Cardiac muscle cell (in vitro differentiated cells and primary cell): ENCODE measurements around the gene SKP2. TPM values are rescaled to one million over a fixed set of nuclear protein-coding genes. Genes with fewer than 3 reads are reported as not detected.

ENCODE experiments used
- DNase-seq, 2 donors: peaks; one replicate each; pipeline versions ENCODE4 v3.0.0 to v3.0.0-alpha.2; 2010 to 2017; ENCODE audit warnings: low read depth in 1 of 2, low spot score in 1 of 2
- H3K27ac ChIP-seq: fragments of 200-600 bp; sonication (generic); 2 replicates; pipeline ENCODE4 v1.5.1; 2016
- H3K27me3 ChIP-seq: fragments of 200-600 bp; sonication (generic); 2 replicates; pipeline ENCODE4 v1.6.0; 2016; ENCODE audit warnings: control low read depth
- H3K36me3 ChIP-seq: fragments of 200-600 bp; sonication (generic); 2 replicates; pipeline ENCODE4 v1.5.1; 2016; ENCODE audit warnings: control low read depth
- H3K4me1 ChIP-seq: fragments of 200-600 bp; sonication (generic); 2 replicates; pipeline ENCODE4 v1.8.1; 2017; ENCODE audit warnings: low read depth, mild to moderate bottlenecking, mixed run types
- H3K4me3 ChIP-seq: fragments of 200-600 bp; sonication (generic); 2 replicates; pipeline ENCODE4 v1.5.1; 2016; ENCODE audit warnings: mild to moderate bottlenecking
- H3K9me3 ChIP-seq: fragments of 200-600 bp; sonication (generic); 2 replicates; pipeline ENCODE4 v1.5.1; 2017; ENCODE audit warnings: low read depth, mild to moderate bottlenecking, control low read depth
- CTCF ChIP-seq: IDR thresholded peaks from 2 replicates; pipeline ENCODE4 v1.5.1; 2012; ENCODE audit warnings: low read depth, mild to moderate bottlenecking, low read length
- polyA plus RNA-seq: library from polyadenylated mRNA; unstranded; fragments of >200 nt; fragmentation: Nextera tagmentation; extraction: Ambion mirVana; gene quantifications from 2 replicates; pipeline ENCODE4 v1.2.1, GENCODE V29; 2016
- total RNA-seq: library from RNA; depleted of rRNA; stranded (reverse); fragments of >200 nt; gene quantifications from 2 replicates; pipeline ENCODE4 v1.2.3, GENCODE V29; 2016

The SKP2 gene
- total and polyA plus RNA-seq, 2 experiments from 2014 or later, result 30.3 to 36.1 TPM

GRCh38 chr5:36227046-36227445 lies 75.1 kb downstream of the SKP2 start:
- no peak overlapping the region for H3K27ac ChIP-seq
- no peaks in the 10 kb centered on the region for H3K27me3 ChIP-seq
- TF ChIP-seq CTCF, result no peak

GRCh38 chr5:36228505-36228904 lies 76.6 kb downstream of the SKP2 start:
- Histone ChIP-seq H3K4me3 (no peak overlapping the region), H3K27ac (no peak overlapping the region), H3K36me3 (peaks cover 16% of the 10 kb centered on the region), H3K4me1 (peaks cover 14% of the 10 kb centered on the region), H3K27me3 (no peaks in the 10 kb centered on the region), H3K9me3 (no peaks in the 10 kb centered on the region)
- no peak for DNase-seq
- TF ChIP-seq CTCF, result no peak

More at GRCh38 chr5:36227046-36227445, 75.1 kb downstream of the SKP2 start:
- no peaks in the 10 kb centered on the region for H3K9me3 ChIP-seq
- H3K4me1 ChIP-seq, result peaks cover 9% of the 10 kb centered on the region
- DNase-seq, result no peak
- peaks cover 16% of the 10 kb centered on the region for H3K36me3 ChIP-seq
- no peak overlapping the region for H3K4me3 ChIP-seq

- Histone ChIP-seq H3K9me3 (no peaks in the 10 kb centered on the region), H3K4me1 (peaks cover 14% of the 10 kb centered on the region), H3K27ac (peak overlapping the region; percentile 54), H3K27me3 (no peaks in the 10 kb centered on the region), H3K36me3 (peaks cover 11% of the 10 kb centered on the region), H3K4me3 (no peak overlapping the region)
- DNase-seq, result no peak
- no peak for TF ChIP-seq CTCF
Observed at GRCh38 chr5:36230151-36230790, 78.4 kb downstream of the SKP2 start.

GRCh38 chr5:36232533-36232932 lies 80.6 kb downstream of the SKP2 start:
- no peak overlapping the region for H3K4me3 ChIP-seq
- peaks cover 17% of the 10 kb centered on the region for H3K4me1 ChIP-seq
- H3K27ac ChIP-seq, result no peak overlapping the region
- H3K9me3 ChIP-seq, result no peaks in the 10 kb centered on the region
- no peaks in the 10 kb centered on the region for H3K27me3 ChIP-seq
- TF ChIP-seq CTCF, result no peak
- DNase-seq, result no peak
- H3K36me3 ChIP-seq, result no peaks in the 10 kb centered on the region

Other genes starting within 250 kb of the SKP2 start
- not detected in 2 replicates for gene CAPSL, start 213.5 kb upstream of the SKP2 start, total RNA-seq
- not detected in 2 replicates for gene CAPSL, start 213.5 kb upstream of the SKP2 start, polyA plus RNA-seq
- 0.42 and 0.48 TPM in 2 replicates for gene UGT3A1, start 160.7 kb upstream of the SKP2 start, total RNA-seq
- 1.0 TPM in 1 of 2 replicates, not detected in the other for gene UGT3A1, start 160.7 kb upstream of the SKP2 start, polyA plus RNA-seq
- gene UGT3A2, start 85.2 kb upstream of the SKP2 start, total RNA-seq, result 2.8 and 4.4 TPM in 2 replicates
- gene UGT3A2, start 85.2 kb upstream of the SKP2 start, polyA plus RNA-seq, result 2.6 and 11.6 TPM in 2 replicates
- 9.3 and 15.6 TPM in 2 replicates for gene LMBRD2, start 224 bp upstream of the SKP2 start, total RNA-seq
- 3.9 and 5.4 TPM in 2 replicates for gene LMBRD2, start 224 bp upstream of the SKP2 start, polyA plus RNA-seq
- gene NADK2, start 89.8 kb downstream of the SKP2 start, total RNA-seq, result 37.8 and 38.2 TPM in 2 replicates
- 41.3 and 52.3 TPM in 2 replicates for gene NADK2, start 89.8 kb downstream of the SKP2 start, polyA plus RNA-seq
- gene RANBP3L, start 149.8 kb downstream of the SKP2 start, total RNA-seq, result 0.57 and 0.85 TPM in 2 replicates
- gene RANBP3L, start 149.8 kb downstream of the SKP2 start, polyA plus RNA-seq, result 0.21 and 0.48 TPM in 2 replicates